A673 (cell line): ENCODE measurements around the gene CT45A7. TPM values are rescaled to one million over a fixed set of nuclear protein-coding genes. Genes with fewer than 3 reads are reported as not detected.
"Not testable (repeated sequence)": the region's sequence is repeated elsewhere in the genome, so short reads cannot be mapped to it uniquely, and the experiment has no call there.

Experiments
- Bru-seq: library from RNA; stranded (reverse); fragments of 400-500 nt; gene quantifications from one replicate; lab custom pipeline; 2021; lab: Mats Ljungman, UMichigan
- BruChase-seq, 2 experiments: library from RNA; stranded (reverse); fragments of 400-500 nt; gene quantifications; one replicate each; lab custom pipeline; 2021; lab: Mats Ljungman, UMichigan
- BruUV-seq: library from RNA; stranded (reverse); fragments of 400-500 nt; replicated peaks from 2 replicates; lab custom pipeline; 2021; lab: Mats Ljungman, UMichigan
- CTCF ChIA-PET: fragments of 300-600 bp; sonication (Branson Sonifier 250); formaldehyde crosslinking; loops from one replicate; lab custom pipeline; 2022; ENCODE audit warnings: antibody characterized with exemption; lab: Charles Lee
- POLR2A ChIA-PET: fragments of 300-600 bp; sonication (Branson Sonifier 250); formaldehyde crosslinking; loops from one replicate; lab custom pipeline; 2022; ENCODE audit warnings: antibody characterized with exemption; ENCODE audit not compliant: low non-redundant PET; lab: Charles Lee
- DNase-seq: peaks from one replicate; pipeline ENCODE4 v3.0.0-alpha.2; 2015; ENCODE audit warnings: low spot score
- H3K27ac ChIP-seq: fragments of 200-600 bp; sonication (generic); 2 replicates; pipeline ENCODE4 v1.5.1; 2016; ENCODE audit warnings: mixed run types, low read depth, mild to moderate bottlenecking, mixed read lengths, antibody characterized with exemption, low read length; ENCODE audit not compliant: poor library complexity, severe bottlenecking
- H3K27me3 ChIP-seq: fragments of 200-600 bp; sonication (generic); replicated peaks from 2 replicates; pipeline ENCODE4 v1.6.1; 2017; ENCODE audit warnings: mixed run types, low read depth, mild to moderate bottlenecking, mixed read lengths, antibody characterized with exemption, low read length; ENCODE audit not compliant: insufficient read depth, poor library complexity
- H3K36me3 ChIP-seq: fragments of 200-600 bp; sonication (generic); 2 replicates; pipeline ENCODE4 v1.6.1; 2016; ENCODE audit warnings: mixed run types, mild to moderate bottlenecking, mixed read lengths, antibody characterized with exemption, low read length; ENCODE audit not compliant: insufficient read depth, poor library complexity, severe bottlenecking
- H3K4me1 ChIP-seq: fragments of 200-600 bp; sonication (generic); 2 replicates; pipeline ENCODE4 v1.6.1; 2017; ENCODE audit warnings: mixed run types, mild to moderate bottlenecking, mixed read lengths, antibody characterized with exemption, low read length; ENCODE audit not compliant: insufficient read depth, poor library complexity, severe bottlenecking
- H3K4me3 ChIP-seq: fragments of 200-600 bp; sonication (generic); 2 replicates; pipeline ENCODE4 v1.5.1; 2016; ENCODE audit warnings: low read depth, mixed run types, mild to moderate bottlenecking, mixed read lengths, low read length; ENCODE audit not compliant: poor library complexity, severe bottlenecking
- H3K9me3 ChIP-seq: fragments of 200-600 bp; sonication (generic); 2 replicates; pipeline ENCODE4 v1.6.1; 2016; ENCODE audit warnings: mixed run types, low read depth, mild to moderate bottlenecking, mixed read lengths, antibody characterized with exemption, low read length; ENCODE audit not compliant: poor library complexity, severe bottlenecking
- intact Hi-C: fragments of 100-400 bp; cut with micrococcal nuclease; formaldehyde crosslinking; loops from one replicate; pipeline ENCODE4 v1.10.0; 2022; ENCODE audit not compliant: unreplicated experiment
- long read RNA-seq: library from polyadenylated mRNA; stranded (forward); transcript quantifications from one replicate; pipeline ENCODE4 v2.0.0, GENCODE V29; 2022
- total RNA-seq: library from RNA; stranded (reverse); gene quantifications from 2 replicates; pipeline ENCODE4 v1.2.3, GENCODE V29; 2021

Gene CT45A7
- total RNA-seq = not detected in 2 replicates
- Bru-seq, nascent RNA = not detected
- BruChase-seq, experiment 1, labeled RNA remaining after a 2-hour chase = not detected
- not detected for BruChase-seq, experiment 2, labeled RNA remaining after a 6-hour chase
- long read RNA-seq = 0 reads

DNA sequence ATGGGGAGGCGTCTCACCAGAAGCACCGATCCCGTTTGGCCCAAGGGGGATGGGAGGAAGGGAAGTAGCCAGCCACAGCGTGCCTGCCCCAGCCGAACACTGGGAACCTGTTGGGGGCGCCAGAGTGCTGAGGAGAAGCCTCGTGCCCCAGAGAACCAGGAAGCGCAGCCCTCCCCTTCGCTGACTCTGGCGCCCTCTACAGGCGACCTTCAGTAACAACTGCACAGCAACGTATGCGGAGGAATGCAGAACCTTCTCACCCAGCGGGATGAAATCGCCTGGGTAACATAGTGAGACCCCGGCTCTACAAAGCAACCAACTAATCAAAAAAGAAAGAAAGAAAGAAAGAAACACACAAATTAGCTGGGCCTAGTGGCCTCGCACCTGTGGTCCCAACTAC, at the start of gene CT45A7:
Gene CT45A7, minus strand, starts transcription at position 101 of the 400 bp plus-strand sequence. CDS start 3,747 bp downstream, outside the sequence.
- DNase-seq, CTCF ChIA-PET, BruUV-seq, H3K4me3 ChIP-seq, H3K27ac ChIP-seq, H3K4me1 ChIP-seq, intact Hi-C loops, POLR2A ChIA-PET, H3K27me3 ChIP-seq, H3K9me3 ChIP-seq, H3K36me3 ChIP-seq: not testable (repeated sequence)

- H3K27ac ChIP-seq, H3K36me3 ChIP-seq, H3K9me3 ChIP-seq, H3K27me3 ChIP-seq, H3K4me1 ChIP-seq, H3K4me3 ChIP-seq, BruUV-seq, intact Hi-C loops, DNase-seq, POLR2A ChIA-PET, CTCF ChIA-PET: not testable (repeated sequence)
Observed at GRCh38 chrX:135882741-135883140, 45.7 kb upstream of the CT45A7 start.

DNA sequence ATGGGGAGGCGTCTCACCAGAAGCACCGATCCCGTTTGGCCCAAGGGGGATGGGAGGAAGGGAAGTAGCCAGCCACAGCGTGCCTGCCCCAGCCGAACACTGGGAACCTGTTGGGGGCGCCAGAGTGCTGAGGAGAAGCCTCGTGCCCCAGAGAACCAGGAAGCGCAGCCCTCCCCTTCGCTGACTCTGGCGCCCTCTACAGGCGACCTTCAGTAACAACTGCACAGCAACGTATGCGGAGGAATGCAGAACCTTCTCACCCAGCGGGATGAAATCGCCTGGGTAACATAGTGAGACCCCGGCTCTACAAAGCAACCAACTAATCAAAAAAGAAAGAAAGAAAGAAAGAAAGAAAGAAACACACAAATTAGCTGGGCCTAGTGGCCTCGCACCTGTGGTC, 34.6 kb upstream of the CT45A7 start, which contains the start of gene CT45A9:
Gene CT45A9, minus strand, starts transcription at position 101 of the 400 bp plus-strand sequence. CDS start 3,751 bp downstream, outside the sequence.
- H3K4me1 ChIP-seq, H3K27me3 ChIP-seq, DNase-seq, H3K4me3 ChIP-seq, H3K27ac ChIP-seq, CTCF ChIA-PET, H3K36me3 ChIP-seq, BruUV-seq, POLR2A ChIA-PET, H3K9me3 ChIP-seq, intact Hi-C loops: not testable (repeated sequence)

- BruUV-seq, DNase-seq, intact Hi-C loops: not testable (repeated sequence)
Observed at GRCh38 chrX:135854438-135854837, 17.4 kb upstream of the CT45A7 start, which contains the start of gene CT45A8. Gene CT45A8, minus strand, starts transcription at chrX:135854538. Its CDS starts 3,755 bp downstream, at chrX:135850783.

GRCh38 chrX:135819912-135820311, 17.2 kb downstream of the CT45A7 start, which contains the start of gene CT45A2:
Gene CT45A2, minus strand, starts transcription at chrX:135820012. Its CDS starts 3,747 bp downstream, at chrX:135816265.
- intact Hi-C loops, POLR2A ChIA-PET, H3K27ac ChIP-seq, DNase-seq, BruUV-seq, H3K9me3 ChIP-seq, H3K27me3 ChIP-seq, H3K4me1 ChIP-seq, H3K36me3 ChIP-seq, H3K4me3 ChIP-seq, CTCF ChIA-PET: not testable (repeated sequence)

More at GRCh38 chrX:135854438-135854837, 17.4 kb upstream of the CT45A7 start, which contains the start of gene CT45A8:
- POLR2A ChIA-PET, H3K27ac ChIP-seq, H3K36me3 ChIP-seq, H3K4me1 ChIP-seq, H3K27me3 ChIP-seq, H3K9me3 ChIP-seq, H3K4me3 ChIP-seq, CTCF ChIA-PET: not testable (repeated sequence)

DNA sequence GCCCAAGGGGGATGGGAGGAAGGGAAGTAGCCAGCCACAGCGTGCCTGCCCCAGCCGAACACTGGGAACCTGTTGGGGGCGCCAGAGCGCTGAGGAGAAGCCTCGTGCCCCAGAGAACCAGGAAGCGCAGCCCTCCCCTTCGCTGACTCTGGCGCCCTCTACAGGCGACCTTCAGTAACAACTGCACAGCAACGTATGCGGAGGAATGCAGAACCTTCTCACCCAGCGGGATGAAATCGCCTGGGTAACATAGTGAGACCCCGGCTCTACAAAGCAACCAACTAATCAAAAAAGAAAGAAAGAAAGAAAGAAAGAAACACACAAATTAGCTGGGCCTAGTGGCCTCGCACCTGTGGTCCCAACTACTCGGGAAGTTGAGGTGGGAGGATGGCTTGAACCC, 34.4 kb downstream of the CT45A7 start, which contains the start of gene CT45A6:
Gene CT45A6, minus strand, starts transcription at position 101 of the 400 bp plus-strand sequence. CDS start 3,794 bp downstream, outside the sequence.
- H3K27me3 ChIP-seq, H3K27ac ChIP-seq, BruUV-seq, H3K4me1 ChIP-seq, POLR2A ChIA-PET, H3K36me3 ChIP-seq, H3K4me3 ChIP-seq, CTCF ChIA-PET, H3K9me3 ChIP-seq, intact Hi-C loops, DNase-seq: not testable (repeated sequence)

DNA sequence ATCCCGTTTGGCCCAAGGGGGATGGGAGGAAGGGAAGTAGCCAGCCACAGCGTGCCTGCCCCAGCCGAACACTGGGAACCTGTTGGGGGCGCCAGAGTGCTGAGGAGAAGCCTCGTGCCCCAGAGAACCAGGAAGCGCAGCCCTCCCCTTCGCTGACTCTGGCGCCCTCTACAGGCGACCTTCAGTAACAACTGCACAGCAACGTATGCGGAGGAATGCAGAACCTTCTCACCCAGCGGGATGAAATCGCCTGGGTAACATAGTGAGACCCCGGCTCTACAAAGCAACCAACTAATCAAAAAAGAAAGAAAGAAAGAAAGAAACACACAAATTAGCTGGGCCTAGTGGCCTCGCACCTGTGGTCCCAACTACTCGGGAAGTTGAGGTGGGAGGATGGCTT, 51.7 kb downstream of the CT45A7 start, which contains the start of gene CT45A5:
Gene CT45A5, minus strand, starts transcription at position 101 of the 400 bp plus-strand sequence. CDS start 3,774 bp downstream, outside the sequence.
- CTCF ChIA-PET, H3K9me3 ChIP-seq, H3K4me3 ChIP-seq, intact Hi-C loops, H3K36me3 ChIP-seq, DNase-seq, POLR2A ChIA-PET, H3K4me1 ChIP-seq, H3K27me3 ChIP-seq, BruUV-seq, H3K27ac ChIP-seq: not testable (repeated sequence)
